Measurements from ENCODE around the gene PC.
A peak's percentile ranks its signal among the peaks of the same experiment; 100 is the strongest.

PC gene

GRCh38 chr11:66880496-66881450 lies 77.4 kb downstream of the PC start:
- peak; percentile 69 for DNase-seq

GRCh38 chr11:66879999-66880398 lies 78.2 kb downstream of the PC start:
- DNase-seq: no peak

GRCh38 chr11:66879583-66879982 lies 78.6 kb downstream of the PC start:
- no peak for DNase-seq

- no peak for DNase-seq
Observed at GRCh38 chr11:66879000-66879399, 79.2 kb downstream of the PC start.

- no peak for DNase-seq
Observed at GRCh38 chr11:66878474-66878873, 79.7 kb downstream of the PC start.

GRCh38 chr11:66877588-66878385 lies 80.4 kb downstream of the PC start:
- no peak for DNase-seq

GRCh38 chr11:66875378-66875777 lies 82.8 kb downstream of the PC start:
- DNase-seq: no peak

GRCh38 chr11:66874232-66874631 lies 84.0 kb downstream of the PC start:
- DNase-seq: no peak

GRCh38 chr11:66871521-66871901 lies 86.7 kb downstream of the PC start:
- DNase-seq: no peak

GRCh38 chr11:66870616-66871520 lies 87.3 kb downstream of the PC start:
- DNase-seq: no peak

- DNase-seq: no peak
Observed at GRCh38 chr11:66870131-66870530, 88.1 kb downstream of the PC start.

GRCh38 chr11:66869567-66869870 lies 88.7 kb downstream of the PC start:
- DNase-seq: no peak

- no peak for DNase-seq
Observed at GRCh38 chr11:66868726-66869566, 89.2 kb downstream of the PC start.

- DNase-seq: no peak
Observed at GRCh38 chr11:66868082-66868725, 90.0 kb downstream of the PC start.

GRCh38 chr11:66867425-66868040 lies 90.7 kb downstream of the PC start:
- DNase-seq: no peak

- DNase-seq: no peak
Observed at GRCh38 chr11:66866511-66866986, 91.6 kb downstream of the PC start.

- DNase-seq: no peak
Observed at GRCh38 chr11:66866007-66866406, 92.2 kb downstream of the PC start.

- DNase-seq: no peak
Observed at GRCh38 chr11:66864924-66865697, 93.1 kb downstream of the PC start.

GRCh38 chr11:66864172-66864901 lies 93.8 kb downstream of the PC start:
- DNase-seq: no peak

Data from midbrain (tissue), 1 donor.